Tibial nerve (tissue), 3 donors: Measurements from ENCODE around the gene HPS1.

ENCODE experiments used
- POLR2A ChIP-seq, 2 donors: fragments of 450-650 bp; IDR thresholded peaks; one replicate each; pipeline ENCODE4 v1.6.1; 2017; ENCODE audit warnings: antibody characterized with exemption in 2 of 2, mild to moderate bottlenecking in 2 of 2, moderate library complexity in 2 of 2
- TF ChIP-seq, protein P1 (sequence below), 5 experiments: fragments of 200-600 bp in 3 of 5; fragments of 450-650 bp in 2 of 5; sonication (generic) in 3 of 5; IDR thresholded peaks; one replicate each; pipeline ENCODE4 v1.5.1; 2016 to 2019; ENCODE audit warnings: antibody characterized with exemption in 5 of 5, mild to moderate bottlenecking in 3 of 5, moderate library complexity in 2 of 5

DNA sequence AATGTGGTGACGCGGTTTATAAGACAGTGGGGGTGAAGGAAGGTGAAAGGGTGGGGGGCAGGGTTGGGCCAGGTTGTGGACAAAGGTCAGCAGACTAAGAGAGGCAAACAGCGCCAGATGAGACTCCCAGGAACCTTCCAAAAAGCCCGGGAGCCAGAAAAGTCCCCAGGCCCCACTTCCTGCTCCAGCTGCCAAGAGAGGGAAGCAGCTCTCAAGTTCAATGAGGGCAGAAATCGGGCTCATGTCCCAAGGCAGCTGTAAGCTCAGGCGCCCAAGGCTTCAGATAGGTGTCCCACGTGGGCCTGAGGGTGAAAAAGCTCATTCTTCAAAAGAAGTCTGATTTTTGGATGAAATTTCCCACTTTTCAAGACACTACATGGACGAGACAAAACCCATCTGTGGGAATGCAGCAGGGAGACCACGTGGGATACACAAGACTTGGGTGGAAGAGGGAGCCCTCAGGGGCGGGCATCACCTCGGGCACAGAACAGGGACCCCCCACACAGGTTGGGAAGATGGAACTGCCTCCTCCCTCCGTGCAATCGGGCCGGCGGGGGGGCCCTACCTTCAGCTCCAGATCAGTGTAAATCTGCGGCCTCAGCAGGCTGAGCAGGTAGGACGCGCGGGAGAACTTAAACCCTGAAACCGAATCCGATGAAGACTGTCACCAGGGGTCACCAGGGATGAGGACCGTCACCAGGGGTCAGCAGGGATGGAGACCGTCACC, 39.6 kb downstream of the HPS1 start:
- TF ChIP-seq, protein P1, sequence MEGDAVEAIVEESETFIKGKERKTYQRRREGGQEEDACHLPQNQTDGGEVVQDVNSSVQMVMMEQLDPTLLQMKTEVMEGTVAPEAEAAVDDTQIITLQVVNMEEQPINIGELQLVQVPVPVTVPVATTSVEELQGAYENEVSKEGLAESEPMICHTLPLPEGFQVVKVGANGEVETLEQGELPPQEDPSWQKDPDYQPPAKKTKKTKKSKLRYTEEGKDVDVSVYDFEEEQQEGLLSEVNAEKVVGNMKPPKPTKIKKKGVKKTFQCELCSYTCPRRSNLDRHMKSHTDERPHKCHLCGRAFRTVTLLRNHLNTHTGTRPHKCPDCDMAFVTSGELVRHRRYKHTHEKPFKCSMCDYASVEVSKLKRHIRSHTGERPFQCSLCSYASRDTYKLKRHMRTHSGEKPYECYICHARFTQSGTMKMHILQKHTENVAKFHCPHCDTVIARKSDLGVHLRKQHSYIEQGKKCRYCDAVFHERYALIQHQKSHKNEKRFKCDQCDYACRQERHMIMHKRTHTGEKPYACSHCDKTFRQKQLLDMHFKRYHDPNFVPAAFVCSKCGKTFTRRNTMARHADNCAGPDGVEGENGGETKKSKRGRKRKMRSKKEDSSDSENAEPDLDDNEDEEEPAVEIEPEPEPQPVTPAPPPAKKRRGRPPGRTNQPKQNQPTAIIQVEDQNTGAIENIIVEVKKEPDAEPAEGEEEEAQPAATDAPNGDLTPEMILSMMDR (IDR thresholded peaks at IDR 0.05): no peak
- no peak for TF ChIP-seq POLR2A (IDR thresholded peaks at IDR 0.05)
